Thymus (tissue), 11 donors: ENCODE data around the gene IGFALS. TPM values are rescaled to one million over a fixed set of nuclear protein-coding genes. Genes with fewer than 3 reads are reported as not detected.

ENCODE experiments used
- DNase-seq, 9 donors: peaks; one replicate each; pipeline ENCODE4 v3.0.0-alpha.2; 2013; ENCODE audit warnings: low spot score in 9 of 9, low read depth in 6 of 9, missing footprints in 1 of 9
- H3K27ac ChIP-seq, 2 donors: one replicate each; pipeline ENCODE4 v1.5.1; 2013; ENCODE audit warnings: control low read depth in 1 of 2, low read depth in 1 of 2, low read length in 1 of 2, mild to moderate bottlenecking in 1 of 2, moderate library complexity in 1 of 2
- H3K27me3 ChIP-seq, 2 donors: one replicate each; pipeline ENCODE4 v1.5.1; 2013; ENCODE audit warnings: low read length in 1 of 2; ENCODE audit not compliant: control insufficient read depth in 2 of 2, insufficient read depth in 1 of 2
- H3K36me3 ChIP-seq, 2 donors: one replicate each; pipeline ENCODE4 v1.5.1; 2013; ENCODE audit warnings: low read length in 1 of 2, mild to moderate bottlenecking in 1 of 2, moderate library complexity in 1 of 2; ENCODE audit not compliant: control insufficient read depth in 2 of 2, insufficient read depth in 2 of 2
- H3K4me1 ChIP-seq, 2 donors: one replicate each; pipeline ENCODE4 v1.5.1; 2013; ENCODE audit warnings: low read length in 2 of 2; ENCODE audit not compliant: control insufficient read depth in 2 of 2, insufficient read depth in 2 of 2
- H3K4me3 ChIP-seq, 2 donors: one replicate each; pipeline ENCODE4 v1.5.1; 2013; ENCODE audit warnings: low read length in 2 of 2, control low read depth in 1 of 2, mild to moderate bottlenecking in 1 of 2
- H3K9me3 ChIP-seq, 2 donors: one replicate each; pipeline ENCODE4 v1.5.1; 2013; ENCODE audit warnings: low read length in 1 of 2, mild to moderate bottlenecking in 1 of 2; ENCODE audit not compliant: control insufficient read depth in 2 of 2, insufficient read depth in 1 of 2
- WGBS: extraction: QIAGEN DNeasy Blood & Tissue Kit; methylation state at CpG from one replicate; pipeline ENCODE4 v1.1.7; 2013; 5-methylcytosine and 5-hydroxymethylcytosine counted together
- polyA plus RNA-seq: library from polyadenylated mRNA; stranded (reverse); fragments of 200-250 nt; gene quantifications from one replicate; pipeline ENCODE4 v1.2.3, GENCODE V29; 2013
- total RNA-seq: library from RNA; stranded (reverse); fragments of 120-200 nt; gene quantifications from one replicate; pipeline ENCODE4 v1.2.4, GENCODE V29; 2013
- donor health status: healthy.

The IGFALS gene
- total and polyA plus RNA-seq, 2 donors: 1.9 to 4.0 TPM

- H3K4me1 ChIP-seq: peaks cover 20 to 29% of the 10 kb centered on the region in 2 donors
- DNase-seq: no peak
- no peak overlapping the region for H3K27ac ChIP-seq
- H3K27me3 ChIP-seq: no peaks in the 10 kb centered on the region
- no peak overlapping the region for H3K4me3 ChIP-seq
- 95% methylated on average over 13 of the region's 13 CpGs for WGBS
- H3K36me3 ChIP-seq: peaks cover 59 to 66% of the 10 kb centered on the region in 2 donors
- no peaks in the 10 kb centered on the region for H3K9me3 ChIP-seq
These were observed 16.9 kb downstream of the IGFALS start for GRCh38 chr16:1776672-1776955.

- Histone ChIP-seq H3K4me3 (no peak overlapping the region), H3K4me1 (peaks cover 16 to 23% of the 10 kb centered on the region in 2 donors), H3K27ac (no peak overlapping the region), H3K9me3 (no peaks in the 10 kb centered on the region), H3K27me3 (no peaks in the 10 kb centered on the region), H3K36me3 (peaks cover 58 to 65% of the 10 kb centered on the region in 2 donors)
- 94% methylated on average over 28 of the region's 28 CpGs for WGBS
- DNase-seq: no peak
These were observed 17.4 kb downstream of the IGFALS start for GRCh38 chr16:1775846-1776671.

GRCh38 chr16:1775006-1775845, 18.3 kb downstream of the IGFALS start:
- no peak for DNase-seq
- Histone ChIP-seq H3K4me3 (no peak overlapping the region), H3K9me3 (no peaks in the 10 kb centered on the region), H3K36me3 (peaks cover 53 to 56% of the 10 kb centered on the region in 2 donors), H3K27me3 (no peaks in the 10 kb centered on the region), H3K4me1 (peaks cover 20 to 23% of the 10 kb centered on the region in 2 donors), H3K27ac (no peak overlapping the region)
- WGBS: 98% methylated on average over 30 of the region's 30 CpGs

- Histone ChIP-seq H3K27me3 (no peaks in the 10 kb centered on the region), H3K27ac (no peak overlapping the region), H3K36me3 (peaks cover 48 to 49% of the 10 kb centered on the region in 2 donors), H3K9me3 (no peaks in the 10 kb centered on the region), H3K4me1 (peaks cover 20 to 23% of the 10 kb centered on the region in 2 donors), H3K4me3 (peak overlapping the region in 1 of 2 donors; percentile 75)
- WGBS: 99% methylated on average over 7 of the region's 7 CpGs
- no peak for DNase-seq
These were observed 19.1 kb downstream of the IGFALS start for GRCh38 chr16:1774448-1774780.

GRCh38 chr16:1773703-1774447, 19.6 kb downstream of the IGFALS start:
- Histone ChIP-seq H3K4me3 (peak overlapping the region; percentile 75 to 80), H3K9me3 (no peaks in the 10 kb centered on the region), H3K4me1 (peaks cover 20 to 23% of the 10 kb centered on the region in 2 donors), H3K27ac (peak overlapping the region in 1 of 2 donors; percentile 43), H3K27me3 (no peaks in the 10 kb centered on the region), H3K36me3 (peaks cover 47 to 49% of the 10 kb centered on the region in 2 donors)
- 19% methylated on average over 45 of the region's 45 CpGs for WGBS
- peak in 2 of 9 donors; percentile 20 to 47 for DNase-seq

- Histone ChIP-seq H3K9me3 (no peaks in the 10 kb centered on the region), H3K4me1 (peaks cover 20 to 23% of the 10 kb centered on the region in 2 donors), H3K4me3 (peak within 1 kb of the TSS; percentile 75 to 80), H3K27me3 (no peaks in the 10 kb centered on the region), H3K27ac (peak within 1 kb of the TSS; percentile 66 to 83), H3K36me3 (peaks cover 48 to 49% of the 10 kb centered on the region in 2 donors)
- peak in 8 of 9 donors; percentile 33 to 87 (median 71) for DNase-seq
- WGBS: under 1% methylated on average over 108 of the region's 108 CpGs
These were observed 20.4 kb downstream of the IGFALS start, which contains the start of gene MRPS34 for GRCh38 chr16:1772908-1773702. MRPS34 (minus strand) TSS chr16:1773134; CDS start chr16:1773119, 15 bp downstream.

GRCh38 chr16:1772362-1772907, 21.1 kb downstream of the IGFALS start, which contains the start of gene EME2:
EME2 (plus strand) TSS chr16:1772810; CDS start chr16:1773228, 418 bp downstream.
- under 1% methylated on average over 53 of the region's 53 CpGs for whole genome bisulfite sequencing
- Histone ChIP-seq H3K36me3 (peaks cover 48 to 49% of the 10 kb centered on the region in 2 donors), H3K4me1 (peaks cover 20 to 23% of the 10 kb centered on the region in 2 donors)

GRCh38 chr16:1771864-1772361, 21.6 kb downstream of the IGFALS start:
- Histone ChIP-seq H3K27me3 (no peaks in the 10 kb centered on the region), H3K36me3 (peaks cover 48 to 49% of the 10 kb centered on the region in 2 donors), H3K4me3 (peak overlapping the region; percentile 75 to 80), H3K27ac (peak overlapping the region; percentile 46 to 66), H3K4me1 (peaks cover 20 to 23% of the 10 kb centered on the region in 2 donors), H3K9me3 (no peaks in the 10 kb centered on the region)
- WGBS: 38% methylated on average over 22 of the region's 22 CpGs
- DNase-seq: peak in 2 of 9 donors; percentile 15 to 21

More at GRCh38 chr16:1772362-1772907, 21.1 kb downstream of the IGFALS start, which contains the start of gene EME2:
- DNase-seq: peak in 5 of 9 donors; percentile 21 to 70 (median 35)
- Histone ChIP-seq H3K9me3 (no peaks in the 10 kb centered on the region), H3K4me3 (peak within 1 kb of the TSS; percentile 75 to 80), H3K27me3 (no peaks in the 10 kb centered on the region), H3K27ac (peak within 1 kb of the TSS; percentile 66 to 83)
